Measurements from ENCODE around the gene MYO18B.

The MYO18B gene

DNA sequence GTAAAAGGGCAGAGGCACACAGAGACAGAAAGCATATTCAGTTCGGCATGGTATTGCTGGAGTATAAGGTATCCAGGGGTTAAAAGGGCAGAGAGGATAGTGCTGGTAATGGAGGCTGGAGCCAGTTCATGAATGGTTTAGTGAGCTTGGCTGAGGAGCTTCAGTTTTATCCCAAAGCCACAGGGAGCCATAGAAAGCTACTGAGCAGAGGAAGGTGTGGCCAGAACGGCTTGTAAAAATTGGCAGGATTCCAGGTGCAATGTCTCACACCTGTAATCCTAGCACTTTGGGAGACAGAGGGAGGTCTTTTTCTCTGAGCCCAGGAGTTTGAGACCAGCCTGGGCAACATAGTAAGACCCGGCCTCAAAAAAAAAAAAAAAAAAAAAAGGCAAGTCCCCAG lies 186.1 kb downstream of the MYO18B start:
- Histone ChIP-seq H3K27me3 (ENCODE audit: control insufficient read depth in 1 of 2, insufficient read depth in 2 of 2, low read length in 2 of 2) (peaks cover 3 to 15% of the 10 kb centered on the region in 2 donors), H3K27ac (ENCODE audit: low read length) (no peak overlapping the region)

GRCh38 chr22:25929321-25929878 lies 187.4 kb downstream of the MYO18B start:
- H3K9me3 ChIP-seq (ENCODE audit: control insufficient read depth in 2 of 2, low read length in 2 of 2) = no peaks in the 10 kb centered on the region
- H3K4me3 ChIP-seq (ENCODE audit: low read length in 2 of 2) = no peak overlapping the region

More for the DNA sequence above, 186.1 kb downstream of the MYO18B start:
- Histone ChIP-seq H3K4me1 (ENCODE audit: control insufficient read depth, insufficient read depth, low read length) (no peaks in the 10 kb centered on the region), H3K9me3 (ENCODE audit: control insufficient read depth in 2 of 2, low read length in 2 of 2) (no peaks in the 10 kb centered on the region), H3K4me3 (ENCODE audit: low read length in 2 of 2) (no peak overlapping the region), H3K9ac (ENCODE audit: low read length in 2 of 2) (no peak overlapping the region), H3K36me3 (ENCODE audit: control insufficient read depth in 2 of 2, insufficient read depth in 2 of 2, low read length in 2 of 2) (no peaks in the 10 kb centered on the region)

GRCh38 chr22:25930083-25930482 lies 188.1 kb downstream of the MYO18B start:
- Histone ChIP-seq H3K27ac (ENCODE audit: low read length) (no peak overlapping the region), H3K4me1 (ENCODE audit: control insufficient read depth, insufficient read depth, low read length) (no peaks in the 10 kb centered on the region), H3K9ac (ENCODE audit: low read length in 2 of 2) (no peak overlapping the region), H3K36me3 (ENCODE audit: control insufficient read depth in 2 of 2, insufficient read depth in 2 of 2, low read length in 2 of 2) (no peaks in the 10 kb centered on the region), H3K27me3 (ENCODE audit: control insufficient read depth in 1 of 2, insufficient read depth in 2 of 2, low read length in 2 of 2) (peaks cover 0 to 8% of the 10 kb centered on the region in 2 donors), H3K4me3 (ENCODE audit: low read length in 2 of 2) (no peak overlapping the region), H3K9me3 (ENCODE audit: control insufficient read depth in 2 of 2, low read length in 2 of 2) (no peaks in the 10 kb centered on the region)

More at GRCh38 chr22:25929321-25929878, 187.4 kb downstream of the MYO18B start:
- peaks cover 0 to 12% of the 10 kb centered on the region in 2 donors for H3K27me3 ChIP-seq (ENCODE audit: control insufficient read depth in 1 of 2, insufficient read depth in 2 of 2, low read length in 2 of 2)
- H3K9ac ChIP-seq (ENCODE audit: low read length in 2 of 2) = no peak overlapping the region
- H3K36me3 ChIP-seq (ENCODE audit: control insufficient read depth in 2 of 2, insufficient read depth in 2 of 2, low read length in 2 of 2) = no peaks in the 10 kb centered on the region
- no peak overlapping the region for H3K27ac ChIP-seq (ENCODE audit: low read length)
- no peaks in the 10 kb centered on the region for H3K4me1 ChIP-seq (ENCODE audit: control insufficient read depth, insufficient read depth, low read length)

DNA sequence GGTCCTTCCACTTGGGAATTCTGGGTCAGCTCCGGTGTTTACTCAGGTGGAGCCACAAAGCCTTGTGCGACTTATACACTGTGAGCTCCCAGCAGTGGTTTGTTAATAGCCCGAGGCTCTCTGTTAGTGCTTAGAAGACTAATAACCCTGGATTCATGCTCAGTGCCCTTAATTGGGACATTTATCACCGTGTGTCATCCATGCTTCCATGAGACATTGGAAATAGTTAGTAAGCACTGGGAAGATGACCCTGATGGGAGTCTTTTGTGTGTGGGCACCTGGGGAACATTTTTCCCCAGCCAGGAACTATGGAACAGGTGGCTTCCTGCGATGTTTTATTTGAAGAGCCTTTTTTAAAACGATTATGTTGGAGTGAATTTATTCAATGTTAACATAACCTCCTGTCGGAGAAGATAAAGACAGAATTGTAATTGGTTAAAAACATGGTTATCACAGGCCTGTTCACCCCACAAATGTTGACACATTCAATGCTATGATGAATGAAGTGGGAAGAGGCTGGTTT lies 188.9 kb downstream of the MYO18B start:
- H3K9ac ChIP-seq (ENCODE audit: low read length in 2 of 2) = no peak overlapping the region
- no peak overlapping the region for H3K27ac ChIP-seq (ENCODE audit: low read length)
- H3K27me3 ChIP-seq (ENCODE audit: control insufficient read depth in 1 of 2, insufficient read depth in 2 of 2, low read length in 2 of 2) = peaks cover 4 to 10% of the 10 kb centered on the region in 2 donors
- H3K4me1 ChIP-seq (ENCODE audit: control insufficient read depth, insufficient read depth, low read length) = no peaks in the 10 kb centered on the region
- no peaks in the 10 kb centered on the region for H3K36me3 ChIP-seq (ENCODE audit: control insufficient read depth in 2 of 2, insufficient read depth in 2 of 2, low read length in 2 of 2)
- no peaks in the 10 kb centered on the region for H3K9me3 ChIP-seq (ENCODE audit: control insufficient read depth in 2 of 2, low read length in 2 of 2)
- H3K4me3 ChIP-seq (ENCODE audit: low read length in 2 of 2) = no peak overlapping the region

GRCh38 chr22:25933158-25933788 lies 191.3 kb downstream of the MYO18B start:
- peaks cover 5 to 7% of the 10 kb centered on the region in 2 donors for H3K27me3 ChIP-seq (ENCODE audit: control insufficient read depth in 1 of 2, insufficient read depth in 2 of 2, low read length in 2 of 2)
- no peak overlapping the region for H3K4me3 ChIP-seq (ENCODE audit: low read length in 2 of 2)
- no peak overlapping the region for H3K27ac ChIP-seq (ENCODE audit: low read length)
- H3K9me3 ChIP-seq (ENCODE audit: control insufficient read depth in 2 of 2, low read length in 2 of 2) = no peaks in the 10 kb centered on the region
- no peaks in the 10 kb centered on the region for H3K36me3 ChIP-seq (ENCODE audit: control insufficient read depth in 2 of 2, insufficient read depth in 2 of 2, low read length in 2 of 2)
- no peak overlapping the region for H3K9ac ChIP-seq (ENCODE audit: low read length in 2 of 2)
- H3K4me1 ChIP-seq (ENCODE audit: control insufficient read depth, insufficient read depth, low read length) = no peaks in the 10 kb centered on the region

DNA sequence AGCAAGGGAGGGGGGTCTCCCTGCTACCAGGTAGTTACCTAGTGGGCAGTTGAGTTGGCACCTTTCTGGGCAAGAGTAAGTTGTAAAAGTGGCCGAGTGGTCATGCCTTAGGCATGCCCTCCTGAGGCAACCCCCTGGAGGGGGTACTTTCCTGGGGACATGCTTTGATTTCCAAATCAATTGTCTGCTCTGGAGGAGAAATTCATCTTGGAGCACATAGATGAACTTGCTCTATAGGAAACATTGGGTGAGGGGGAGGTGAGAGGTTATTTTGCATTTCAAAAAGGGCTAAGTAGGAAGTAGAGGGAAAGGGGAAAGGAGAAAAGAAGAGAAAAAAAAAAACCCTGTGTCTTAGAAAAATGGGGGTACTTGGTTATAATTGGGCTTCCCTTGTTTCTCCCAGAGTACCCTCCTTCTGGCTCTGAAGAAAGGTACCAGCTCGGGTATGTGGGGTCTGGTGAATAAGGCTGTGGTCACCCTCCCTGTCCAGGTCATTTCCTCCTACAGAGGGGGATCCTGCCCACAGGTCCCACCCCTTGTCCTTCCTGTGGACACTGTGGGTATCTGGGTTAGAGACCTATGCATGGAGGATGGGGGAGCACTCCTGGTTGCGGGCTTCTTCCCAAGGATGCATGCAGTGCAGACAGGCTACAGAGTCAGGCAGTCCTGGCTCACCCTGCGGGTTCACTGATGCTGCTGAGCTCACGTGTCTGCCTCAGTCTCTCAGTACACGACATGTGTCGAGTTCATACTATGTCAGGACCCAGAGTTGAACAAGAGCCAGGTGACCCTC lies 193.5 kb downstream of the MYO18B start:
- Histone ChIP-seq H3K4me3 (ENCODE audit: low read length in 2 of 2) (no peak overlapping the region), H3K4me1 (ENCODE audit: control insufficient read depth, insufficient read depth, low read length) (no peaks in the 10 kb centered on the region), H3K9me3 (ENCODE audit: control insufficient read depth in 2 of 2, low read length in 2 of 2) (no peaks in the 10 kb centered on the region), H3K27me3 (ENCODE audit: control insufficient read depth in 1 of 2, insufficient read depth in 2 of 2, low read length in 2 of 2) (peaks cover 5 to 9% of the 10 kb centered on the region in 2 donors), H3K9ac (ENCODE audit: low read length in 2 of 2) (no peak overlapping the region), H3K36me3 (ENCODE audit: control insufficient read depth in 2 of 2, insufficient read depth in 2 of 2, low read length in 2 of 2) (no peaks in the 10 kb centered on the region), H3K27ac (ENCODE audit: low read length) (no peak overlapping the region)

- no peaks in the 10 kb centered on the region for H3K9me3 ChIP-seq (ENCODE audit: control insufficient read depth in 2 of 2, low read length in 2 of 2)
- H3K4me1 ChIP-seq (ENCODE audit: control insufficient read depth, insufficient read depth, low read length) = no peaks in the 10 kb centered on the region
- no peak overlapping the region for H3K27ac ChIP-seq (ENCODE audit: low read length)
- no peaks in the 10 kb centered on the region for H3K36me3 ChIP-seq (ENCODE audit: control insufficient read depth in 2 of 2, insufficient read depth in 2 of 2, low read length in 2 of 2)
- no peak overlapping the region for H3K4me3 ChIP-seq (ENCODE audit: low read length in 2 of 2)
- no peak overlapping the region for H3K9ac ChIP-seq (ENCODE audit: low read length in 2 of 2)
- H3K27me3 ChIP-seq (ENCODE audit: control insufficient read depth in 1 of 2, insufficient read depth in 2 of 2, low read length in 2 of 2) = peaks cover 5 to 11% of the 10 kb centered on the region in 2 donors
These were observed 196.2 kb downstream of the MYO18B start for GRCh38 chr22:25938151-25938550.

- peaks cover 5 to 11% of the 10 kb centered on the region in 2 donors for H3K27me3 ChIP-seq (ENCODE audit: control insufficient read depth in 1 of 2, insufficient read depth in 2 of 2, low read length in 2 of 2)
- H3K27ac ChIP-seq (ENCODE audit: low read length) = no peak overlapping the region
- no peaks in the 10 kb centered on the region for H3K4me1 ChIP-seq (ENCODE audit: control insufficient read depth, insufficient read depth, low read length)
- H3K9me3 ChIP-seq (ENCODE audit: control insufficient read depth in 2 of 2, low read length in 2 of 2) = no peaks in the 10 kb centered on the region
- no peaks in the 10 kb centered on the region for H3K36me3 ChIP-seq (ENCODE audit: control insufficient read depth in 2 of 2, insufficient read depth in 2 of 2, low read length in 2 of 2)
- H3K9ac ChIP-seq (ENCODE audit: low read length in 2 of 2) = no peak overlapping the region
- no peak overlapping the region for H3K4me3 ChIP-seq (ENCODE audit: low read length in 2 of 2)
These were observed 197.4 kb downstream of the MYO18B start for GRCh38 chr22:25939384-25939783.

GRCh38 chr22:25940479-25940878 lies 198.5 kb downstream of the MYO18B start:
- no peaks in the 10 kb centered on the region for H3K36me3 ChIP-seq (ENCODE audit: control insufficient read depth in 2 of 2, insufficient read depth in 2 of 2, low read length in 2 of 2)
- H3K9me3 ChIP-seq (ENCODE audit: control insufficient read depth in 2 of 2, low read length in 2 of 2) = no peaks in the 10 kb centered on the region
- H3K9ac ChIP-seq (ENCODE audit: low read length in 2 of 2) = no peak overlapping the region
- H3K4me1 ChIP-seq (ENCODE audit: control insufficient read depth, insufficient read depth, low read length) = no peaks in the 10 kb centered on the region
- peaks cover 5 to 11% of the 10 kb centered on the region in 2 donors for H3K27me3 ChIP-seq (ENCODE audit: control insufficient read depth in 1 of 2, insufficient read depth in 2 of 2, low read length in 2 of 2)
- H3K4me3 ChIP-seq (ENCODE audit: low read length in 2 of 2) = no peak overlapping the region
- no peak overlapping the region for H3K27ac ChIP-seq (ENCODE audit: low read length)

- H3K4me1 ChIP-seq (ENCODE audit: control insufficient read depth, insufficient read depth, low read length) = no peaks in the 10 kb centered on the region
- H3K27me3 ChIP-seq (ENCODE audit: control insufficient read depth in 1 of 2, insufficient read depth in 2 of 2, low read length in 2 of 2) = peaks cover 0 to 10% of the 10 kb centered on the region in 2 donors
- no peaks in the 10 kb centered on the region for H3K36me3 ChIP-seq (ENCODE audit: control insufficient read depth in 2 of 2, insufficient read depth in 2 of 2, low read length in 2 of 2)
- no peaks in the 10 kb centered on the region for H3K9me3 ChIP-seq (ENCODE audit: control insufficient read depth in 2 of 2, low read length in 2 of 2)
- H3K27ac ChIP-seq (ENCODE audit: low read length) = no peak overlapping the region
- H3K9ac ChIP-seq (ENCODE audit: low read length in 2 of 2) = no peak overlapping the region
- no peak overlapping the region for H3K4me3 ChIP-seq (ENCODE audit: low read length in 2 of 2)
These were observed 199.5 kb downstream of the MYO18B start for GRCh38 chr22:25941365-25941960.

Data from stomach smooth muscle (tissue), 2 donors.